Mammary epithelial cell (primary cell): ENCODE data around the gene GRIN3A.

ENCODE experiments used
- CTCF ChIP-seq, 2 donors: IDR thresholded peaks in 1 of 2; conservative IDR thresholded peaks in 1 of 2; 2 replicates each; pipeline ENCODE4 v1.5.1; 2011 to 2012; ENCODE audit warnings: inconsistent platforms in 2 of 2, low read length in 2 of 2, mild to moderate bottlenecking in 2 of 2, control low read depth in 1 of 2, low read depth in 1 of 2; ENCODE audit not compliant: insufficient read depth in 1 of 2; ENCODE audit errors: extremely low read depth in 1 of 2
- EZH2 ChIP-seq: IDR thresholded peaks from 2 replicates; pipeline ENCODE4 v1.6.1; 2012; ENCODE audit warnings: low read length, inconsistent platforms, borderline replicate concordance

DNA sequence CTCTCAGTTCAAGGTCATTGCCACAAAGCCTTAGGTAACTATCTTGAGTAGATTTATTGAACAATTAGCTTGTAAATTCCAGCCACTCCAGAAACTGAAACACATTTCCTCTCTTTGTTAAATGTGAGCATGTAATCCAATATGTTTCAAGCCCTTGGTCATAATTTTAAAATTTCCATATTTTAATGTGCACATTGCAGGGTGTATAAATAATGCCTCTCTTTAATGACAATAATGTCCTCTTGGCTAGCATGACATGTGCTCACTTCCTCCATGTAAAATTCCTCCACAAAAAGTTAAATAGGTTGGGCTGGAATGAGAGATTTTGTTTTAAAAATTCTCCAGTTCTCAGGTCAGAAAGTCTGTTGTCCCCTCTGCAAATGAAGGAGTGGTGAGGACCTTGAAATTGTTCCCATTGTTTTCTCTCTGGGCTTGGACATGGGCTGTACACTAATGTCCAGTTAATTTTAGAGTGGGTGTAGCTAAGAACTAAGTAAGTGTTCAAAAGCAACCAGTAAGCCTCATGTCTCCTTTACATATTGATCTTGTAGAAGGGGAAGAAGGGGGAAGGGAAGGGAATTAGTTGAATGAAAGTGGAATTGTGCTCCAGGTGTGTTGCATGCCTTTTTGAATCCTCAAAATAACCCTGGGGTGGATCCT is 146.5 kb downstream of the GRIN3A start:
- TF ChIP-seq CTCF (conservative IDR thresholded peaks at IDR 0.05 in 1 of 2, IDR thresholded peaks at IDR 0.05 in 1 of 2; ENCODE audit: extremely low read depth in 1 of 2, insufficient read depth in 1 of 2, low read depth in 1 of 2, low read length in 2 of 2): no peak
- no peak for TF ChIP-seq EZH2
